MM.1S (cell line): ENCODE results near the gene GJA3.

Experiments
- DNase-seq: peaks from one replicate; pipeline ENCODE4 v3.0.0-alpha.2; 2015
- H2AFZ ChIP-seq: fragments of 300-600 bp; sonication (generic); 2 replicates; pipeline ENCODE4 v1.6.0; 2016; ENCODE audit warnings: antibody characterized with exemption, low read length
- H3F3A ChIP-seq: fragments of 300-600 bp; sonication (generic); 2 replicates; pipeline ENCODE4 v1.6.1; 2016; ENCODE audit warnings: mild to moderate bottlenecking, antibody characterized with exemption, low read length, moderate library complexity, mixed read lengths; ENCODE audit not compliant: insufficient read depth
- H3K27ac ChIP-seq: fragments of 300-600 bp; sonication (generic); 2 replicates; pipeline ENCODE4 v1.5.1; 2016; ENCODE audit warnings: mild to moderate bottlenecking, low read length
- H3K27me3 ChIP-seq: fragments of 300-600 bp; sonication (generic); replicated peaks from 2 replicates; pipeline ENCODE4 v1.6.0; 2016; ENCODE audit warnings: low read length; ENCODE audit not compliant: insufficient read depth
- H3K36me3 ChIP-seq: fragments of 300-600 bp; sonication (generic); replicated peaks from 2 replicates; pipeline ENCODE4 v1.6.1; 2016; ENCODE audit warnings: mild to moderate bottlenecking, low read length, mixed read lengths; ENCODE audit not compliant: insufficient read depth
- H3K4me1 ChIP-seq: fragments of 300-600 bp; sonication (generic); 2 replicates; pipeline ENCODE4 v1.6.1; 2016; ENCODE audit warnings: low read length, mixed read lengths
- H3K4me2 ChIP-seq: fragments of 300-600 bp; sonication (generic); 2 replicates; pipeline ENCODE4 v1.6.0; 2016; ENCODE audit warnings: low read depth, low read length
- H3K4me3 ChIP-seq: fragments of 300-600 bp; sonication (generic); 2 replicates; pipeline ENCODE4 v1.5.1; 2016; ENCODE audit warnings: low read length, mixed read lengths
- H3K79me2 ChIP-seq: fragments of 300-600 bp; sonication (generic); 2 replicates; pipeline ENCODE4 v1.6.1; 2016; ENCODE audit warnings: mixed run types, low read length, mixed read lengths
- H3K9ac ChIP-seq: fragments of 300-600 bp; sonication (generic); 2 replicates; pipeline ENCODE4 v1.6.1; 2016; ENCODE audit warnings: low read length, mixed read lengths
- H3K9me2 ChIP-seq: fragments of 300-600 bp; sonication (generic); replicated peaks from 2 replicates; pipeline ENCODE4 v1.6.1; 2016; ENCODE audit warnings: mild to moderate bottlenecking, low read length, mixed read lengths; ENCODE audit not compliant: insufficient read depth
- H3K9me3 ChIP-seq: fragments of 300-600 bp; sonication (generic); replicated peaks from 2 replicates; pipeline ENCODE4 v1.6.1; 2016; ENCODE audit warnings: mild to moderate bottlenecking, low read length, mixed read lengths; ENCODE audit not compliant: insufficient read depth
- H4K20me1 ChIP-seq: fragments of 300-600 bp; sonication (generic); 2 replicates; pipeline ENCODE4 v1.6.1; 2016; ENCODE audit warnings: mild to moderate bottlenecking, low read length, moderate library complexity, mixed read lengths; ENCODE audit not compliant: insufficient read depth
- EZH2 ChIP-seq: fragments of 300-600 bp; sonication (generic); optimal IDR thresholded peaks from 2 replicates; pipeline ENCODE3; 2017; ENCODE audit warnings: low read depth, mild to moderate bottlenecking, antibody characterized with exemption, low read length, mixed read lengths
- EZH2phosphoT487 ChIP-seq: fragments of 300-600 bp; sonication (generic); IDR thresholded peaks from 2 replicates; pipeline ENCODE4 v1.6.1; 2018; ENCODE audit warnings: antibody characterized with exemption, low read length
- TF ChIP-seq, protein P1 (sequence below): fragments of 300-600 bp; sonication (generic); IDR thresholded peaks from 2 replicates; pipeline ENCODE4 v1.5.1; 2016; ENCODE audit warnings: antibody characterized with exemption, low read length, mixed read lengths

Gene GJA3

DNA sequence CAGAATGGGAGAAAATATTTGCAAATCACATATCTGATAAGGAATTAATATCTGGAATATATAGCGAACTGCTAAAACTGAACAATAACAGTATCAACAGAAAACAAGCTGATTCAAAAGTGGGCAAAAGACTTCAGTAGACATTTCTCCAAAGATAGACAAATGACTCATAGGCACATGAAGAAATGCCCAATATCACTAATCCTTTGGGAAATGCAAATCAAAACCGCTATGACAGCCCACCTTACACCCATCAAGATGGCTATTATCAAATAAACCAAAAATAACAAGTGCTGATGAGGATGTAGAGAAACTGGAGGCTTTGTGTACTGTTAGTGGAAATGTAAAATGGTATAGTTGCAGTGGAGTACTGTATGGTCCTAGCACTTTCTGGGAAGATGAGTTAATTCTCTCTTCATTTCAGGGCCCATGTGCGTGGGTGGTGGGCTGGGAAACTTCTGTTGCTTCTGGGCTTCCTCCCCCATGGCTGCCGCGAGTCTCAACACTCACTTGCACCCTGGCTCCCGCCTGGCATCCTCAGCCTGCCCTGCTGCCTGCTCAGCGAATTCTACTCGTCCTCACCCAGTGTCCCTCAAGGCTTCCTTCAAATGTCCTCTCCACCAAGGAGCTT is 12.4 kb upstream of the GJA3 start:
- H3F3A ChIP-seq: peaks cover 7% of the 10 kb centered on the region
- no peaks in the 10 kb centered on the region for H3K27me3 ChIP-seq
- H3K9me3 ChIP-seq: no peaks in the 10 kb centered on the region
- H3K79me2 ChIP-seq: no peaks in the 10 kb centered on the region
- no peak overlapping the region for H3K4me3 ChIP-seq
- no peak overlapping the region for H3K27ac ChIP-seq
- no peaks in the 10 kb centered on the region for H4K20me1 ChIP-seq
- H3K9me2 ChIP-seq: no peaks in the 10 kb centered on the region
- DNase-seq: no peak
- H3K4me2 ChIP-seq: no peak overlapping the region
- peaks cover 28% of the 10 kb centered on the region for H3K4me1 ChIP-seq
- H3K36me3 ChIP-seq: no peaks in the 10 kb centered on the region
- no peak overlapping the region for H2AFZ ChIP-seq
- TF ChIP-seq, protein P1, sequence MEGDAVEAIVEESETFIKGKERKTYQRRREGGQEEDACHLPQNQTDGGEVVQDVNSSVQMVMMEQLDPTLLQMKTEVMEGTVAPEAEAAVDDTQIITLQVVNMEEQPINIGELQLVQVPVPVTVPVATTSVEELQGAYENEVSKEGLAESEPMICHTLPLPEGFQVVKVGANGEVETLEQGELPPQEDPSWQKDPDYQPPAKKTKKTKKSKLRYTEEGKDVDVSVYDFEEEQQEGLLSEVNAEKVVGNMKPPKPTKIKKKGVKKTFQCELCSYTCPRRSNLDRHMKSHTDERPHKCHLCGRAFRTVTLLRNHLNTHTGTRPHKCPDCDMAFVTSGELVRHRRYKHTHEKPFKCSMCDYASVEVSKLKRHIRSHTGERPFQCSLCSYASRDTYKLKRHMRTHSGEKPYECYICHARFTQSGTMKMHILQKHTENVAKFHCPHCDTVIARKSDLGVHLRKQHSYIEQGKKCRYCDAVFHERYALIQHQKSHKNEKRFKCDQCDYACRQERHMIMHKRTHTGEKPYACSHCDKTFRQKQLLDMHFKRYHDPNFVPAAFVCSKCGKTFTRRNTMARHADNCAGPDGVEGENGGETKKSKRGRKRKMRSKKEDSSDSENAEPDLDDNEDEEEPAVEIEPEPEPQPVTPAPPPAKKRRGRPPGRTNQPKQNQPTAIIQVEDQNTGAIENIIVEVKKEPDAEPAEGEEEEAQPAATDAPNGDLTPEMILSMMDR: no peak
- no peak for TF ChIP-seq EZH2phosphoT487
- no peak for TF ChIP-seq EZH2
- H3K9ac ChIP-seq: no peak overlapping the region

DNA sequence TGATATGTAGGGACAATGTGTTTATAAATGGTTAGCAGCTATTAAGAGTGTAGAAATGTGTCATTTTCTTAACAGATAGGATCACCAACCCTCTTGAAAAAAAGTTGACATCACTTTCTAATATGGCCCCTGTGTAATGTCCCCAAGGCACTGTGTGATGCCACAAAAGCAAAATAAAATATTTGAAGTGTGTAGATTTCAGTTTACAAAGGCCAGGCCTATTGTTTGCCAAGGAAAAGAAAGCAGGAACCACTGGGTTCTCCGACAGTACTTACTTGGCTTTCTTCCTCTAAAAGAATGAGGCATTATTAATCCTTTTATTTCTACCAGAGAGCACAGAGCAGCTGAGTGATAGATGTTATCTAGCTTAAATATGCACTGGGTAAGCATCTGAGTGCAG is 10.5 kb upstream of the GJA3 start:
- Histone ChIP-seq H3F3A (peaks cover 7% of the 10 kb centered on the region), H2AFZ (0 out of 2 replicates have a peak overlapping the region, but pooled peaks have one; percentile 31), H3K4me2 (peak overlapping the region; percentile 39; the same call in 1 of the 2 replicates), H3K4me1 (peaks cover 28% of the 10 kb centered on the region), H3K4me3 (no peak overlapping the region), H3K9me3 (no peaks in the 10 kb centered on the region), H3K79me2 (no peaks in the 10 kb centered on the region), H3K36me3 (no peaks in the 10 kb centered on the region), H3K27me3 (no peaks in the 10 kb centered on the region), H3K27ac (peak overlapping the region; percentile 50; the same call in 1 of the 2 replicates), H3K9me2 (no peaks in the 10 kb centered on the region), H4K20me1 (no peaks in the 10 kb centered on the region), H3K9ac (no peak overlapping the region)
- DNase-seq: no peak
- TF ChIP-seq, protein P1: no peak
- TF ChIP-seq EZH2phosphoT487 (no peak), EZH2 (no peak)

DNA sequence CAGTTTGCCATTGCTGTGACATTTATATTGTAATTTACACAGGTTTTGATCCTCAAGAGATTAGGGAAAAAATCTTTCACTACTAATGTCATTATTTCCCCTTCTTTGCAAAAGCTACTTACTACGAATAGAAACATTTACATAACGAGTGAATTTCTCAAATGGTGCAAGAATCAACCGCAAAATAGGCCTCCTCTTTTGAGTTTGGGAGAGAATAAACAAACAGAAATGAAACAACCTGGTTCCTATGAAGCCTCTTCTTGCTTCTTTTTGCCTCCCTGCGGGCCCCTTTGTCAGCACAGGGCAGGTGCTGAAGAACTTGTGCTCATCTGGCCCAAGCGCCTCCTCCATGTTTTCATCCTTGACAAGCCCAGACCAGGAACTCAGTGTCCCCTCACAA is 10.1 kb upstream of the GJA3 start:
- TF ChIP-seq, protein P1: no peak
- TF ChIP-seq EZH2phosphoT487: no peak
- TF ChIP-seq EZH2: no peak
- Histone ChIP-seq H3K27ac (peak overlapping the region; percentile 50; the same call in 1 of the 2 replicates), H3K9me3 (no peaks in the 10 kb centered on the region), H3F3A (peaks cover 7% of the 10 kb centered on the region), H2AFZ (0 out of 2 replicates have a peak overlapping the region, but pooled peaks have one; percentile 31), H3K4me3 (no peak overlapping the region), H3K36me3 (no peaks in the 10 kb centered on the region), H3K4me1 (peaks cover 28% of the 10 kb centered on the region), H4K20me1 (no peaks in the 10 kb centered on the region), H3K79me2 (no peaks in the 10 kb centered on the region), H3K4me2 (peak overlapping the region; percentile 39; the same call in 1 of the 2 replicates), H3K27me3 (no peaks in the 10 kb centered on the region), H3K9me2 (no peaks in the 10 kb centered on the region), H3K9ac (no peak overlapping the region)
- peak; percentile 43 for DNase-seq
